Measurements from ENCODE around the gene HMCN2.
"Not testable (repeated sequence)": the region's sequence is repeated elsewhere in the genome, so short reads cannot be mapped to it uniquely, and the experiment has no call there.

Gene HMCN2

DNA sequence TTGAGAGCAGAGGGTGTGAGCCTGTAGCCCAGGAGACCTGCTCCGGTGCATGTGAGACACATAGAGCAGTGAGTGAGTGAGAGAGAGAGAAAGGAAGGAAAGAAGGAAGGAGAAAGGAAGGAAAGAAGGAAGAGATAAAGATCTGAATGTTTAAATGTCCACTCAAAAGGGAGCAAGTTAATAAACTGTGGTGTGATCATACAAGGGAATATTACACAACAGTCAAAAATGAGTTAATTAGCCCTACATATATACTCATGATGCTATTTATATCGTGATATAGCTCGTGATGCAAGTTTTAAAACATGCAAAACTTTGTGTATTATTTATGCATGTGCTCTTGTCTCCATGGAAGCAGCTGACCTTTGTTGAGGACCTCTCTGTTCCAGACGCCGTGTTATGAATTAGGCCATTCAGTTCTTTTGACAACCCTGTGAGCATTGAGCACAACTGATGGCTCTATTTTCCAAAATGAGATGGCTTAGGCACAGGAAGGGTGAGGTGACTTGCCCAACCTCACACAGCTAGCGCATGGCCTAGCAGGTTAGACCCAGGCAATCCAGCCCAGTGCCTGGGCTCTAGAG, 70.6 kb downstream of the HMCN2 start:
- TF ChIP-seq POLR2A (IDR thresholded peaks at IDR 0.05; ENCODE audit: low read depth, low read length): no peak
- DNase-seq (ENCODE audit: insufficient read length, low spot score): no peak
- FAIRE-seq: no peak

DNA sequence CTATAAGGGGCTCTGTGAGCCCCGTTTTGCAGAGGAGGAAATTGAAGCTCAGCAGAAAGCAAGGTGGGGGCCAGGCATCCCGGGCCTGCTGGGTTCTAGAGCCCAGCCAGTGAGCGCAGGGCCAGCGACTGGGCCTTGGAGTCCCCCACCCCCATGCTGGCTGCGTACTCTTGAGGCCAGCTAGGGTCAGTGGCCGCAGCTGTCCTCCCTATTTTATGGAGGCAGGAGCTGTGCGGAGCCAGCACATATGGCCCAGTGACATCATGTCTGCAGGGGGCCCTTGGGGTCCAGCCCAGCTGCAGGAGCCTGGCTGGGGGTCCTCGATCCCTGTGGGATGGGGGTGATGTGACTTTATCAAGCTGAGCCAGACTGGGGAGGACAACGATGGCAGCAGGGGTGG, 71.3 kb downstream of the HMCN2 start:
- FAIRE-seq (no peak), DNase-seq (ENCODE audit: insufficient read length, low spot score) (no peak)
- TF ChIP-seq POLR2A (IDR thresholded peaks at IDR 0.05; ENCODE audit: low read depth, low read length): no peak

DNA sequence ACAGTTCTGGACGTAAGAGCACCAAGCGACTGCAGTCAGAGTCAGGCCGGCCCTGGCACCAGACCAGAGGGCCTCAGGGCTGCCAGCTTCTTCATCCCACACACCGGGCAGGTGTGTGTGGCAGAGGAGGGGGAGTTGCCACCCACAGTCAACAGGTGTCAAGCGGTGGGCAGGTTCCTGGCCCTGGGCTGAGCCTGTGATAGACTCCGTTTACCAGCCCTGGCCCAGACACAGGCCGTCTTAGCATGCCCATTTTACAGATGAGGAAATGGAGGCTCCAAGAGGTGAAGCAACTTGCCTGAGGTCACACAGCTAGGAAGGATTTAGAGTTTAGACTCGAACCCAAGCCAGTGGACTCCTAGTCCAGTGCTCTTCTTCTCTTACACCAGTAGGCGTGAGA, 71.8 kb downstream of the HMCN2 start:
- no peak for TF ChIP-seq POLR2A (IDR thresholded peaks at IDR 0.05; ENCODE audit: low read depth, low read length)
- FAIRE-seq: no peak
- no peak for DNase-seq (ENCODE audit: insufficient read length, low spot score)

DNA sequence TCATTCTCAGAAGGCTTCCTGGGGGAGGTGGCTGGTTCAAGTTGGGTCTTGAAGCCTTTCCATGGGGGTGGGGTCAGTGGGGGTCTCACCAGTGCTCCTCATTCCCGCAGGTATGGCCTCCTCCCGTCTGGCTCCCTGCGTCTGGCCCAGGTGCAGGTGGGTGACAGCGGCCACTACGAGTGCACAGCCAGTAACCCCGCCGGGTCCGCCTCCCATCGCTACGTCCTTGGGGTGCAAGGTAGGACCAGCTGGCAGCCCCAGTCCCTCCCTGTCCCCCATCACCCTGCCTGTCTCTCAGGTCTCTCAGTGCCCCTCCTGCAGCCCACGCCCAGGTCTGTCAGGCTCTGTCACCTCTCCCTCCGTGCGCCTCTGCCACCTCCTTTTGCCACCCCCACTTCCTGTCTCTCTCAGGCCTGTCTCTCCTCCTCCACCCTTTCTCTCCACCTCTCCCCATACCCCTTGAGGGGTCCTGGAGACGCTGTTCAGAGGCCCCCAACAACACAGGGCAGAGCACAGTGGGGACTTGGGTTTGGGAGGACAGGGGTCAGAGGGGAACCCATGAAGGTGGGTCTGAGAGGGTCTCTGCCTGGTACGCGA, 72.3 kb downstream of the HMCN2 start:
- no peak for TF ChIP-seq POLR2A (IDR thresholded peaks at IDR 0.05; ENCODE audit: low read depth, low read length)
- no peak for FAIRE-seq

GRCh38 chr9:130338891-130339290, 73.3 kb downstream of the HMCN2 start:
- not testable (repeated sequence) for FAIRE-seq; DNase-seq (ENCODE audit: insufficient read length, low spot score)

More for the DNA sequence above, 72.3 kb downstream of the HMCN2 start:
- no peak for DNase-seq (ENCODE audit: insufficient read length, low spot score)

DNA sequence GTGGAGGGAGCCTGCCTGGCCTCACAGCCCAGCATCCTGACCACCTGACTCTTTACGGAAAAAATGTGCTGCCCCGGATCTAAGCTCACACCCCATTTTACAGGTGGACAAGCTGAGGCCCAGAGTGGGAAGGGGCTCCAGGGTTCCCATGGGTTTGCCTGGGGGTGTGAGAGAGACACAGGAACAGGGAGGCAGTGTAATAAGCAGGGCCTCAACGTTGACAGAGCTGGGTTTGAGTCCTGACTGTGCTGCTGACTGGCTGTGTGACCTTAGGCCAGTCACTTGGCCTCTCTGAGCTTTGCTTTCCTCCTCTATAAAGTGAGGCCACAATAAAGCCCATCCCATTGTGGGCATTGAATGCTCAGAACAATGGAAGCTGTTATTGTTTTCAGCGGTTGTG, 73.7 kb downstream of the HMCN2 start:
- DNase-seq (ENCODE audit: insufficient read length, low spot score): no peak
- TF ChIP-seq POLR2A (IDR thresholded peaks at IDR 0.05; ENCODE audit: low read depth, low read length): no peak
- no peak for FAIRE-seq

GRCh38 chr9:130340011-130340410, 74.5 kb downstream of the HMCN2 start:
- FAIRE-seq: no peak
- DNase-seq (ENCODE audit: insufficient read length, low spot score): no peak
- no peak for TF ChIP-seq POLR2A (IDR thresholded peaks at IDR 0.05; ENCODE audit: low read depth, low read length)

DNA sequence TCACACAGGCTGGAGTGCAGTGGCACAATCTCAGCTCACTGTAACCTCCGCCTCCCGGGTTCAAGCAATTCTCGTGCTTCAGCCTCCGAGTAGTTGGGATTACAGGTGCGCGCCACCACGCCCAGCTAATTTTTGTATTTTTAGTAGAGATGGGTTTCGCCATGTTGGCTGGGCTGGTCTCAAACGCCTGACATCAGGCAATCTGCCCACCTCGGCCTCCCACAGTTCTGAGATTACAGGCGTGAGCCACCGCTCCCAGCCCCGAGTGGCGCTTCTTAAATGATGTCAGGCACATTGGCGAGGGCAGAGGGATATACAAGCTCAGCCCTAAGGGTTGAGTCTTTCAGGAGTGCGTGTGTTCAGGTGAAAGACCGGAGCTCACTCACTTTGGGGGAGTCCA, 75.0 kb downstream of the HMCN2 start:
- not testable (repeated sequence) for FAIRE-seq; DNase-seq (ENCODE audit: insufficient read length, low spot score)

DNA sequence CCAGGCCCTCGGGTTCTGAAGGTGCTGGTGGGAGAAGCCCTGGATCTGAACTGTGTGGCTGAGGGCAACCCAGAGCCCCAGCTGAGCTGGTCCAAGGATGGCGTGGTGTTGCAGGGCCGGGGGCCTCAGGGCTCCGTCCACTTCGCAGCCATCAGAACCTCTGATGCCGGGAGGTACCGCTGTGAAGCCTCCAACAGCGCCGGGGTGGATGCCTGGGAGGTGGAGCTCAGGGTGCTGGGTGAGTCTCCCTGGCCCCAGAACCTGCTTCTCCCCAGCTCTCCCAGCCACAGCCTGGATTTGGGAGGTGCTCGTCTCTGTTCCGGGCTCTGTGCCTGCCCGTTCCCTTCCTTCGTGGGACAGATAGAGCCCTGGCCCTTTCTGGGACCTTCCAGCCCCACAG, 75.6 kb downstream of the HMCN2 start:
- no peak for TF ChIP-seq POLR2A (IDR thresholded peaks at IDR 0.05; ENCODE audit: low read depth, low read length)
- FAIRE-seq: no peak
- no peak for DNase-seq (ENCODE audit: insufficient read length, low spot score)

DNA sequence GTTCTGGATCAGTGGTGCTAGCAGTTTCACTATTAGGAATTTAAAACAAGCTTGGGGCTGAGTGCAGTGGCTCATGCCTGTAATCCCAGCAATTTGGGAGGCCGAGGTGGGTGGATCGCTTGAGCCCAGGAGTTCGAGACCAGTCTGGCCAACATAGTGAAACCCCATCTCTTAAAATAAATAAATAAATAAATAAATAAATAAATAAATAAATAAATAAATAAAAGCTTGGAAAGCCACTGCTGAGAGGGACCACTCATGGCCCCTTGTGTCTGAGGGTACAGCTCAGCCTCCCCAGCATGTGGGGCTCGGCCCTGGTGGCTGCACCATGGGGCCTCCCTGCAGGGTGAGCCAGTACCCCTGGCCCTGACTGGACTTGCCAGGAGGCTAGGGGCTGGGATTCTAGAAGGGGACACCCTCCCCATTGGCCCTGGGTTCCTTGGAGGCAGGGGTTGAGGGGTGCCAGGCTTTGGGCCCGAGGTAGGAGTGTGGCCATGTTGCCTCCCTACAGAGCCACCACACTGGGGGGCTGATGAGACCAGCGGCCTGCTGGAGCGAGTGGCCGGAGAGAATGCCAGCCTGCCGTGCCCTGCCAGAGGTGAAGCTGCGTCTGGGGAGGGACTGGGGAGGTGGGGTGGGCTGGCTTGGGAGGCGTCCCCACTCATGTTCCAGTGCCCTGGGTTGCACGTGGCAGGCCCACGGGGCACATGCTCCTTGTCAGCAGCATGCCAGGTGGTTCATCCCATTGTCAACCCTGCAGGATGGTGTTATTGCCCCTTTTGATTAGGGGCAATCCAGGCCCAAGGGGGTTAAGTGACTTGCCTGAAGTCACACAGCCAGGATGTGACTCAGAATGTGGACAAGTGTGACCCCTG, 76.5 kb downstream of the HMCN2 start:
- FAIRE-seq (no peak), DNase-seq (ENCODE audit: insufficient read length, low spot score) (no peak)
- no peak for TF ChIP-seq POLR2A (IDR thresholded peaks at IDR 0.05; ENCODE audit: low read depth, low read length)

DNA sequence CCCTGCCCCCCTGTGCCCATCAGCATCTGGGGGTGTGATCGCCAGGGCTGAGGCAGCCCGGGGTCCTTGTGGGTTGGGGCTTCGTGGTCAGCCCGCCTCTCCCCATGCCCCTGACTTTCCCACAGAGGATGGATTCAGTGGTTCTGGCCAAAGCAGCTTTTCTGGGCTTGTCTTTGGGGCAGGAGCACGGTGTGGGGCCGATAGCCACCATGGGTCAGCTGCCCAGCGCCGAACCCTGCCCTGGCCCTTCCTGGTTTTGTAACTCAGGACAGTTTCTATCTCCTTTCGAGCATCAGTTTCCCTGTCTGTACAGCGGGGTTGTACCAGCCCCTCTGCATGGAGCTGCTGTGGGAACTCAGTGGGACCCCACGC, 77.1 kb downstream of the HMCN2 start:
- no peak for TF ChIP-seq POLR2A (IDR thresholded peaks at IDR 0.05; ENCODE audit: low read depth, low read length)
- FAIRE-seq (no peak), DNase-seq (ENCODE audit: insufficient read length, low spot score) (no peak)

GRCh38 chr9:130343445-130343918, 77.9 kb downstream of the HMCN2 start:
- no peak for DNase-seq (ENCODE audit: insufficient read length, low spot score)
- no peak for FAIRE-seq

DNA sequence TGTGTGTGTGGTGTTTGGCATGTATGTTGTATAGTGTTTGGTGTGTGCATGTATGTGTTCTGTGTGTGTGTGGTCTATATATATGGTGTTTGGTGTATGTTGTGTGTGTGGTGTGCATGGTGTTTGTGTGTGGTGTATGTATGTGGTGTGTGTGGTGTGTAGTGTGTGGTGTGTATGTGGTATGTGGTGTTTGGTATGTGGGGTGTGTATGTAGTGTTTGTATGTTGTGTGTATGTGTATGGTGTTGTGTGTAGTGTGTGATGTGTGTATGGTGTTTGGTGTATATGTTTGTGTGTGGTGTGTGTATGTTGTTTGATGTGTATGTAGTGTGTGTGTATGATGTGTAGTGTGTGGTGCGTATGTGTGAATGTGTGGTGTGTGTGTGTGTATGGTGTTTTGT, 78.8 kb downstream of the HMCN2 start:
- FAIRE-seq (no peak), DNase-seq (ENCODE audit: insufficient read length, low spot score) (no peak)
- no peak for TF ChIP-seq POLR2A (IDR thresholded peaks at IDR 0.05; ENCODE audit: low read depth, low read length)

More at GRCh38 chr9:130343445-130343918, 77.9 kb downstream of the HMCN2 start:
- TF ChIP-seq POLR2A (IDR thresholded peaks at IDR 0.05; ENCODE audit: low read depth, low read length): no peak

GRCh38 chr9:130345009-130345896, 79.7 kb downstream of the HMCN2 start:
- no peak for DNase-seq (ENCODE audit: insufficient read length, low spot score)
- FAIRE-seq: no peak

More at GRCh38 chr9:130345009-130345896, 79.7 kb downstream of the HMCN2 start:
- TF ChIP-seq POLR2A (IDR thresholded peaks at IDR 0.05; ENCODE audit: low read depth, low read length): no peak

Measured in H54 (cell line).